ENCODE data around the gene SLC38A5. TPM values are rescaled to one million over a fixed set of nuclear protein-coding genes. Genes with fewer than 3 reads are reported as not detected.

SLC38A5 gene
- total RNA-seq, 1 experiment from 2014 or later = 50.6 TPM

DNA sequence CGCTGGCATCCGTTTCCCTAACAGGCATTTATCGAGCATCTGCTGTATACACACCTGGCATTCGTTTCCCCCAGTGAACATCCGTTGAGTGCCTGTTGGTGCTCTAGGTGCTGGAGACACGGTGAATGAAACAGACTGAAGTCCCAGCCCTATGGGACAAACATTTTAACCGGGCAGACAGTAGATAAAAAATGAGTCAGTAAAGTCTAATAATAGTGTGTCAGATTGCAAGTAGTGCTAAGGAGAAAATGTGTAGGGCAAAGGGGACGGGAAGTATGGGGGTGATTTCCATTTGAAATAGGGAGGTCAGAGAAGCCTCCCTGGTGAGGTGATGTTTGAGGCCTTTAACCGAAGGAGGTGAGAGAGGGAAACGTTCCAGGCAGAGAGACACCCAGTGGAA is 46.2 kb upstream of the SLC38A5 start (continued):
- TF ChIP-seq, protein P1, sequence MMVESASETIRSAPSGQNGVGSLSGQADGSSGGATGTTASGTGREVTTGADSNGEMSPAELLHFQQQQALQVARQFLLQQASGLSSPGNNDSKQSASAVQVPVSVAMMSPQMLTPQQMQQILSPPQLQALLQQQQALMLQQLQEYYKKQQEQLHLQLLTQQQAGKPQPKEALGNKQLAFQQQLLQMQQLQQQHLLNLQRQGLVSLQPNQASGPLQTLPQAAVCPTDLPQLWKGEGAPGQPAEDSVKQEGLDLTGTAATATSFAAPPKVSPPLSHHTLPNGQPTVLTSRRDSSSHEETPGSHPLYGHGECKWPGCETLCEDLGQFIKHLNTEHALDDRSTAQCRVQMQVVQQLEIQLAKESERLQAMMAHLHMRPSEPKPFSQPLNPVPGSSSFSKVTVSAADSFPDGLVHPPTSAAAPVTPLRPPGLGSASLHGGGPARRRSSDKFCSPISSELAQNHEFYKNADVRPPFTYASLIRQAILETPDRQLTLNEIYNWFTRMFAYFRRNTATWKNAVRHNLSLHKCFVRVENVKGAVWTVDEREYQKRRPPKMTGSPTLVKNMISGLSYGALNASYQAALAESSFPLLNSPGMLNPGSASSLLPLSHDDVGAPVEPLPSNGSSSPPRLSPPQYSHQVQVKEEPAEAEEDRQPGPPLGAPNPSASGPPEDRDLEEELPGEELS (CRISPR knock-in tag; IDR thresholded peaks at IDR 0.05) = no peak
- TF ChIP-seq SMAD3 (CRISPR knock-in tag; IDR thresholded peaks at IDR 0.05; ENCODE audit: borderline replicate concordance) (no peak), ZNF671 (CRISPR knock-in tag; IDR thresholded peaks at IDR 0.05) (no peak), USF1 (CRISPR knock-in tag; IDR thresholded peaks at IDR 0.05) (no peak), MAX (CRISPR knock-in tag; IDR thresholded peaks at IDR 0.05) (no peak)

DNA sequence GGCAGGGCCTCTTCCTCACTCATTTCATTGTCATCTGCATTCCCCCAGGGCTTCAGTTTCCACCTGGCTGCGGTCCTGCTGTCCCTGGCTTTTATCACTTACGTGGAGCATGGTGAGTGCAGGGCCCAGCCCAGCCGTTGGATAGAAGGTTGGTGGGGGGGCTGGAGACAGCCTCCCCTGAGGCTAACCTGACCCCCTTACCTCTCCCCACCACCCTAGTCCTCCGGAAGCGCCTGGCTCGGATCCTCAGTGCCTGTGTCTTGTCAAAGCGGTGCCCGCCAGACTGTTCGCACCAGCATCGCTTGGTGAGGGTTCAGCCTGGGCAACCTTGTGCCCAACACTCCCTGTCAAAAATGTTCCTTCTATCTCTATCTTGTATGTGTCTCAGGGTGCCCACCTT is 45.8 kb upstream of the SLC38A5 start:
- Mint-ChIP-seq H3K4me3 (no peak overlapping the region), H3K27me3 (ENCODE audit: low read depth) (no peaks in the 10 kb centered on the region), H3K4me1 (peaks cover 3% of the 10 kb centered on the region), H3K36me3 (peaks cover 3% of the 10 kb centered on the region; the same call in 1 of the 2 replicates), H3K9me3 (no peaks in the 10 kb centered on the region), H3K27ac (no peak overlapping the region)
- ATAC-seq = no peak
- ChIA-PET CTCF (no interaction called here), POLR2A (no interaction called here)
- no peak for DNase-seq (ENCODE audit: low spot score)
- no peak for TF ChIP-seq TCF7 (CRISPR knock-in tag; IDR thresholded peaks at IDR 0.05; ENCODE audit: low read depth)

DNA sequence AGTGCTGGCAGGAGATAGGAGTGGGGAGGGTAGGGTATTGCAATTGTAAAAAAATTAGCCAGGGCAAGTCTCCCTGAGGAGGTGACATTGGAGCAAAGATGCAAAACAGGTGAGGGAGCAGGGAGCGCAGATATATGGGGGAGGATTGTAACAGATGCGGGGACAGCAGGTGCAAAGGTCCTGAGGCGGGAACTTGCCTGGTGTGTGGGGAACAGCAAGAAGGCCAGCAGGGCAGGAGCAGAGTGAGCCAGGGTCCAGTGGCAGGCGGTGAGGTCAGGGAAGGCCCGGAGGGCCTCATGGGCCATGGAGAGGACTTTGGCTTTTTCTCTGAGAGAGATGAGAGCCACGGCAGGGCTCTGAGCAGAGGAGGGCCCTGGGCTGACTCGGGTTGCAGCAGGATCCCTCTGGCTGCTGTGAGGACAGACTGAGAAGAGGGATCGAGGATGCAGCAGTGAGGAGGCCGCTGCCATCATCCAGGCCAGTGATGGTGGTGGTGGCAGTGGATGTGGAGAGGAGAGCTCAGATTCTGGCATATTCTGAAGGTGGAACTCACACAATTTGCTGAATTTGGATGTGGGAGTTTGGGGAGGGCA is 44.9 kb upstream of the SLC38A5 start:
- H3K4me3 Mint-ChIP-seq = no peak overlapping the region
- no peak for ATAC-seq
- CTCF ChIA-PET = no interaction called here
- no peaks in the 10 kb centered on the region; the same call in 1 of the 2 replicates for H3K27me3 Mint-ChIP-seq (ENCODE audit: low read depth)
- no peak overlapping the region for H3K27ac Mint-ChIP-seq
- POLR2A ChIA-PET = no interaction called here
- no peaks in the 10 kb centered on the region for H3K9me3 Mint-ChIP-seq
- no peak for DNase-seq (ENCODE audit: low spot score)
- TF ChIP-seq MYBL2 (CRISPR knock-in tag; IDR thresholded peaks at IDR 0.05) (no peak), ZNF281 (CRISPR knock-in tag; IDR thresholded peaks at IDR 0.05) (no peak), ZNF219 (CRISPR knock-in tag; IDR thresholded peaks at IDR 0.05; ENCODE audit: borderline replicate concordance) (no peak), ZNF671 (CRISPR knock-in tag; IDR thresholded peaks at IDR 0.05) (no peak), USF1 (CRISPR knock-in tag; IDR thresholded peaks at IDR 0.05) (no peak), ZMAT4 (CRISPR knock-in tag; IDR thresholded peaks at IDR 0.05) (no peak), NFATC4 (CRISPR knock-in tag; IDR thresholded peaks at IDR 0.05) (no peak), HMGA2 (CRISPR knock-in tag; IDR thresholded peaks at IDR 0.05) (no peak), ZNF423 (CRISPR knock-in tag; IDR thresholded peaks at IDR 0.05) (no peak), ELF4 (CRISPR knock-in tag; IDR thresholded peaks at IDR 0.05; ENCODE audit: low read depth) (no peak), ZNF512 (CRISPR knock-in tag; IDR thresholded peaks at IDR 0.05; ENCODE audit: borderline replicate concordance) (no peak), CREM (CRISPR knock-in tag; IDR thresholded peaks at IDR 0.05) (no peak), JUN (CRISPR knock-in tag; IDR thresholded peaks at IDR 0.05) (no peak), E2F1 (CRISPR knock-in tag; IDR thresholded peaks at IDR 0.05) (no peak)
- TF ChIP-seq, protein P1 (CRISPR knock-in tag; IDR thresholded peaks at IDR 0.05) = no peak
- H3K36me3 Mint-ChIP-seq = peaks cover 3% of the 10 kb centered on the region; the same call in 1 of the 2 replicates
- H3K4me1 Mint-ChIP-seq = no peaks in the 10 kb centered on the region; the same call in 1 of the 2 replicates
